Psoas muscle (tissue), 8 donors: ENCODE measurements around the gene IRF1. TPM values are rescaled to one million over a fixed set of nuclear protein-coding genes. Genes with fewer than 3 reads are reported as not detected.

Experiments used
- ATAC-seq, 4 donors: fragments of 200-7000 bp; cut with Tn5 transposase; one replicate each; pipeline ENCODE4 v1.9.1; 2020; ENCODE audit warnings: moderate library complexity in 3 of 4, mild to moderate bottlenecking in 2 of 4
- DNase-seq, 2 donors: peaks; one replicate each; pipeline ENCODE4 v3.0.0-alpha.2; 2020
- H3K27ac ChIP-seq: fragments of 200-600 bp; one replicate; pipeline ENCODE4 v1.8.0; 2022
- H3K27me3 ChIP-seq, 3 donors: fragments of 200-600 bp in 1 of 3; one replicate each; pipeline versions ENCODE4 v1.6.1 to v1.8.0; 2013 to 2022; ENCODE audit warnings: low read length in 2 of 3, mild to moderate bottlenecking in 2 of 3, moderate library complexity in 1 of 3; ENCODE audit not compliant: insufficient read depth in 3 of 3
- H3K36me3 ChIP-seq, 2 donors: fragments of 200-600 bp in 1 of 2; one replicate each; pipeline versions ENCODE4 v1.6.1 to v1.8.0; 2013 to 2022; ENCODE audit warnings: low read depth in 1 of 2, mild to moderate bottlenecking in 1 of 2, moderate library complexity in 1 of 2; ENCODE audit not compliant: insufficient read depth in 1 of 2
- H3K4me1 ChIP-seq: fragments of 200-600 bp; one replicate; pipeline ENCODE4 v1.8.0; 2022
- H3K4me3 ChIP-seq: fragments of 200-600 bp; one replicate; pipeline ENCODE4 v1.8.0; 2022; ENCODE audit warnings: mild to moderate bottlenecking
- H3K9me3 ChIP-seq: fragments of 200-600 bp; one replicate; pipeline ENCODE4 v1.8.0; 2022
- CTCF ChIP-seq: fragments of 200-600 bp; IDR thresholded peaks from one replicate; pipeline ENCODE4 v1.8.0; 2022; ENCODE audit warnings: antibody characterized with exemption
- WGBS, 3 donors: extraction: QIAGEN DNeasy Blood & Tissue Kit; methylation state at CpG; one replicate each; pipeline versions ENCODE4 v1.1.6 to v1.1.7; 2013; 5-methylcytosine and 5-hydroxymethylcytosine counted together
- intact Hi-C, 2 donors: fragments of 100-400 bp; cut with DNase I; formaldehyde crosslinking; loops; one replicate each; pipeline versions ENCODE4 v1.11.0 to v1.14.2; 2022
- polyA plus RNA-seq, 3 donors: library from polyadenylated mRNA; stranded (reverse); fragments of 200-250 nt; gene quantifications; one replicate each; pipeline ENCODE4 v1.2.3, GENCODE V29; 2013
- total RNA-seq, 4 donors: library from RNA; stranded (reverse); fragmentation: NEBNext Ultra II Directional in 2 of 4; extraction: Animal tissue kit (Norgen Biotek cat#: 25700) in 2 of 4; gene quantifications; one replicate each; pipeline versions ENCODE4 v1.2.1 to v1.2.4, GENCODE V29; 2021 to 2023
- donor health status: healthy with polysubstance abuse.
- donor health status: DM: no; HTN: no; CAD: no; lungs with moderate emphysema.
- donor health status: Bipolar disorder and iron deficiency.
- donor health status: healthy.
- donor health status: DM: yes; HTN: yes; CAD: no.
- donor health status: DM: no; HTN: no; CAD: no.
- donor health status: DM: no; HTN: no; CAD: no.
- donor health status: DM: yes; HTN: yes; CAD: no.

The IRF1 gene
- total and polyA plus RNA-seq, 7 donors, result 4.7 to 18.8 (median 11.8) TPM

- Histone ChIP-seq H3K4me3 (no peak overlapping the region), H3K9me3 (no peaks in the 10 kb centered on the region), H3K27ac (no peak overlapping the region), H3K4me1 (no peaks in the 10 kb centered on the region), H3K36me3 (no peaks in the 10 kb centered on the region), H3K27me3 (no peaks in the 10 kb centered on the region)
- TF ChIP-seq CTCF, result no peak
- DNase-seq (no peak), ATAC-seq (no peak)
- WGBS, 3 donors, result 87 to 90% (median 88%) methylated on average over 2 of the region's 2 CpGs
- intact Hi-C loops, result loop anchor here in 1 of 2 donors (10.0 kb wide), 1 partner anchor 321 kb away; no protein-coding TSS in a partner anchor
These were observed 15.1 kb upstream of the IRF1 start for GRCh38 chr5:132505641-132506040.

GRCh38 chr5:132504746-132505145, 14.2 kb upstream of the IRF1 start:
- H3K4me3 ChIP-seq, result no peak overlapping the region
- no peak for DNase-seq
- H3K4me1 ChIP-seq, result no peaks in the 10 kb centered on the region
- H3K36me3 ChIP-seq, result no peaks in the 10 kb centered on the region
- WGBS, 3 donors, result 88 to 92% (median 89%) methylated on average over 4 of the region's 4 CpGs
- H3K27me3 ChIP-seq, result no peaks in the 10 kb centered on the region
- no peak for TF ChIP-seq CTCF
- H3K27ac ChIP-seq, result no peak overlapping the region
- no peak for ATAC-seq
- intact Hi-C loops, result loop anchor here (5.0 to 10.0 kb wide), 3 partner anchors 232 to 322 kb away; no protein-coding TSS in a partner anchor
- H3K9me3 ChIP-seq, result no peaks in the 10 kb centered on the region

GRCh38 chr5:132503244-132503643, 12.7 kb upstream of the IRF1 start:
- ATAC-seq (no peak), DNase-seq (no peak)
- Histone ChIP-seq H3K27ac (no peak overlapping the region), H3K4me1 (peaks cover 4% of the 10 kb centered on the region), H3K36me3 (no peaks in the 10 kb centered on the region), H3K4me3 (no peak overlapping the region), H3K9me3 (no peaks in the 10 kb centered on the region), H3K27me3 (no peaks in the 10 kb centered on the region)
- 79 to 96% (median 92%) methylated on average over 4 of the region's 4 CpGs for WGBS, 3 donors
- no peak for TF ChIP-seq CTCF
- intact Hi-C loops, result loop anchor here (5.0 to 10.0 kb wide), 3 partner anchors 231 to 321 kb away; no protein-coding TSS in a partner anchor

GRCh38 chr5:132501961-132502931, 11.7 kb upstream of the IRF1 start:
- no peak for TF ChIP-seq CTCF
- intact Hi-C loops, result loop anchor here (1.0 to 10.0 kb wide), 7 partner anchors 83 to 320 kb away; no protein-coding TSS in a partner anchor
- H3K9me3 ChIP-seq, result no peaks in the 10 kb centered on the region
- no peak overlapping the region for H3K4me3 ChIP-seq
- ATAC-seq (no peak), DNase-seq (no peak)
- WGBS, 3 donors, result 65 to 68% (median 68%) methylated on average over 10 of the region's 10 CpGs
- no peak overlapping the region for H3K27ac ChIP-seq
- H3K36me3 ChIP-seq, result no peaks in the 10 kb centered on the region
- peaks cover 14% of the 10 kb centered on the region for H3K4me1 ChIP-seq
- no peaks in the 10 kb centered on the region for H3K27me3 ChIP-seq
